ENCODE measurements around the gene USH2A.

The USH2A gene

GRCh38 chr1:215612391-215612790 lies 810.9 kb downstream of the USH2A start:
- no peak overlapping the region for H3K27ac ChIP-seq
- no peak for DNase-seq
- no peak overlapping the region for H3K4me3 ChIP-seq (ENCODE audit: low read depth, low read length)
- H3K36me3 ChIP-seq, result peaks cover 38% of the 10 kb centered on the region
- no peaks in the 10 kb centered on the region for H3K9me3 ChIP-seq (ENCODE audit: severe bottlenecking)
- TF ChIP-seq CTCF (IDR thresholded peaks at IDR 0.05; ENCODE audit: low read depth, low read length), result no peak
- no peaks in the 10 kb centered on the region for H3K27me3 ChIP-seq (ENCODE audit: insufficient read depth, low read depth, severe bottlenecking)

- DNase-seq, result no peak
- Histone ChIP-seq H3K27me3 (ENCODE audit: insufficient read depth, low read depth, severe bottlenecking) (no peaks in the 10 kb centered on the region), H3K4me3 (ENCODE audit: low read depth, low read length) (no peak overlapping the region), H3K36me3 (peaks cover 41% of the 10 kb centered on the region), H3K9me3 (ENCODE audit: severe bottlenecking) (no peaks in the 10 kb centered on the region), H3K27ac (no peak overlapping the region)
- TF ChIP-seq CTCF (IDR thresholded peaks at IDR 0.05; ENCODE audit: low read depth, low read length), result no peak
Observed at GRCh38 chr1:215608646-215609045, 814.6 kb downstream of the USH2A start.

- Histone ChIP-seq H3K27me3 (ENCODE audit: insufficient read depth, low read depth, severe bottlenecking) (no peaks in the 10 kb centered on the region), H3K27ac (peak overlapping the region; percentile 24; the same call in 1 of the 2 replicates), H3K36me3 (peaks cover 34% of the 10 kb centered on the region), H3K4me3 (ENCODE audit: low read depth, low read length) (no peak overlapping the region), H3K9me3 (ENCODE audit: severe bottlenecking) (no peaks in the 10 kb centered on the region)
- DNase-seq, result no peak
- TF ChIP-seq CTCF (IDR thresholded peaks at IDR 0.05; ENCODE audit: low read depth, low read length), result no peak
Observed at GRCh38 chr1:215607412-215607811, 815.8 kb downstream of the USH2A start.

GRCh38 chr1:215606564-215607168 lies 816.6 kb downstream of the USH2A start:
- no peak for DNase-seq
- Histone ChIP-seq H3K36me3 (peaks cover 27% of the 10 kb centered on the region), H3K27ac (no peak overlapping the region), H3K27me3 (ENCODE audit: insufficient read depth, low read depth, severe bottlenecking) (no peaks in the 10 kb centered on the region), H3K4me3 (ENCODE audit: low read depth, low read length) (no peak overlapping the region), H3K9me3 (ENCODE audit: severe bottlenecking) (no peaks in the 10 kb centered on the region)
- TF ChIP-seq CTCF (IDR thresholded peaks at IDR 0.05; ENCODE audit: low read depth, low read length), result no peak

- no peak overlapping the region for H3K4me3 ChIP-seq (ENCODE audit: low read depth, low read length)
- no peak for DNase-seq
- no peaks in the 10 kb centered on the region for H3K27me3 ChIP-seq (ENCODE audit: insufficient read depth, low read depth, severe bottlenecking)
- H3K27ac ChIP-seq, result no peak overlapping the region
- TF ChIP-seq CTCF (IDR thresholded peaks at IDR 0.05; ENCODE audit: low read depth, low read length), result no peak
- no peaks in the 10 kb centered on the region for H3K9me3 ChIP-seq (ENCODE audit: severe bottlenecking)
- peaks cover 22% of the 10 kb centered on the region for H3K36me3 ChIP-seq
Observed at GRCh38 chr1:215606036-215606435, 817.2 kb downstream of the USH2A start.

- Histone ChIP-seq H3K4me3 (ENCODE audit: low read depth, low read length) (no peak overlapping the region), H3K36me3 (peaks cover 22% of the 10 kb centered on the region), H3K27ac (no peak overlapping the region), H3K27me3 (ENCODE audit: insufficient read depth, low read depth, severe bottlenecking) (no peaks in the 10 kb centered on the region), H3K9me3 (ENCODE audit: severe bottlenecking) (no peaks in the 10 kb centered on the region)
- no peak for DNase-seq
- TF ChIP-seq CTCF (IDR thresholded peaks at IDR 0.05; ENCODE audit: low read depth, low read length), result no peak
Observed at GRCh38 chr1:215605011-215605621, 818.1 kb downstream of the USH2A start.

All from WERI-Rb-1 (cell line).